ENCODE results near the gene RALBP1.

GRCh38 chr18:9563331-9563730 is 88.0 kb downstream of the RALBP1 start:
- no peak for TF ChIP-seq RFX5 (IDR thresholded peaks at IDR 0.05; ENCODE audit: borderline replicate concordance, low read depth, low read length)
- TF ChIP-seq, protein P1, sequence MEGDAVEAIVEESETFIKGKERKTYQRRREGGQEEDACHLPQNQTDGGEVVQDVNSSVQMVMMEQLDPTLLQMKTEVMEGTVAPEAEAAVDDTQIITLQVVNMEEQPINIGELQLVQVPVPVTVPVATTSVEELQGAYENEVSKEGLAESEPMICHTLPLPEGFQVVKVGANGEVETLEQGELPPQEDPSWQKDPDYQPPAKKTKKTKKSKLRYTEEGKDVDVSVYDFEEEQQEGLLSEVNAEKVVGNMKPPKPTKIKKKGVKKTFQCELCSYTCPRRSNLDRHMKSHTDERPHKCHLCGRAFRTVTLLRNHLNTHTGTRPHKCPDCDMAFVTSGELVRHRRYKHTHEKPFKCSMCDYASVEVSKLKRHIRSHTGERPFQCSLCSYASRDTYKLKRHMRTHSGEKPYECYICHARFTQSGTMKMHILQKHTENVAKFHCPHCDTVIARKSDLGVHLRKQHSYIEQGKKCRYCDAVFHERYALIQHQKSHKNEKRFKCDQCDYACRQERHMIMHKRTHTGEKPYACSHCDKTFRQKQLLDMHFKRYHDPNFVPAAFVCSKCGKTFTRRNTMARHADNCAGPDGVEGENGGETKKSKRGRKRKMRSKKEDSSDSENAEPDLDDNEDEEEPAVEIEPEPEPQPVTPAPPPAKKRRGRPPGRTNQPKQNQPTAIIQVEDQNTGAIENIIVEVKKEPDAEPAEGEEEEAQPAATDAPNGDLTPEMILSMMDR (IDR thresholded peaks at IDR 0.05; ENCODE audit: control extremely low read depth in 1 of 3, insufficient read depth in 1 of 3, low read depth in 1 of 3, low read length in 3 of 3) = no peak
- no peak for TF ChIP-seq EP300 (IDR thresholded peaks at IDR 0.05; ENCODE audit: borderline replicate concordance in 1 of 2, low read depth in 2 of 2, low read length in 2 of 2)
- TF ChIP-seq JUND (IDR thresholded peaks at IDR 0.05; ENCODE audit: low read length) = no peak
- no peak for TF ChIP-seq BRCA1 (IDR thresholded peaks at IDR 0.05; ENCODE audit: low read depth, low read length)
- no peak for TF ChIP-seq POLR2A (IDR thresholded peaks at IDR 0.05; ENCODE audit: control extremely low read depth in 1 of 2, low read depth in 2 of 2, low read length in 2 of 2)
- TF ChIP-seq CHD7 (IDR thresholded peaks at IDR 0.05; ENCODE audit: insufficient replicate concordance, low read length) = no peak
- no peak for TF ChIP-seq SIX5 (IDR thresholded peaks at IDR 0.05; ENCODE audit: low read depth, low read length)
- TF ChIP-seq POLR2AphosphoS5 (IDR thresholded peaks at IDR 0.05; ENCODE audit: low read depth, low read length) = no peak
- TF ChIP-seq, protein P2, sequence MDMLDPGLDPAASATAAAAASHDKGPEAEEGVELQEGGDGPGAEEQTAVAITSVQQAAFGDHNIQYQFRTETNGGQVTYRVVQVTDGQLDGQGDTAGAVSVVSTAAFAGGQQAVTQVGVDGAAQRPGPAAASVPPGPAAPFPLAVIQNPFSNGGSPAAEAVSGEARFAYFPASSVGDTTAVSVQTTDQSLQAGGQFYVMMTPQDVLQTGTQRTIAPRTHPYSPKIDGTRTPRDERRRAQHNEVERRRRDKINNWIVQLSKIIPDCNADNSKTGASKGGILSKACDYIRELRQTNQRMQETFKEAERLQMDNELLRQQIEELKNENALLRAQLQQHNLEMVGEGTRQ (IDR thresholded peaks at IDR 0.05; ENCODE audit: low read length) = no peak
- no peak for TF ChIP-seq ATF3 (IDR thresholded peaks at IDR 0.05; ENCODE audit: insufficient read depth, low read depth, low read length)
- no peak for TF ChIP-seq MAFK (IDR thresholded peaks at IDR 0.05; ENCODE audit: low read depth, low read length)

Data from H1 (cell line).